HEK293 (cell line): Measurements from ENCODE around the gene MMD2.

Source experiments
- CTCF ChIA-PET: fragments of 350-600 bp; formaldehyde crosslinking; extraction: SDS; loops from one replicate; lab custom pipeline; 2021; ENCODE audit warnings: antibody characterized with exemption; lab: Yijun Ruan, JAX
- POLR2A ChIA-PET: fragments of 300-600 bp; formaldehyde crosslinking; extraction: SDS; loops from one replicate; lab custom pipeline; 2020; ENCODE audit warnings: antibody characterized with exemption, inconsistent platforms; lab: Yijun Ruan, JAX
- H3K27ac ChIP-seq: fragments of 200-500 bp; sonication (Bioruptor generic); 2 replicates; pipeline ENCODE4 v1.5.1; 2014; ENCODE audit warnings: low read depth, low read length, control low read depth, inconsistent platforms; ENCODE audit errors: extremely low read depth
- H3K36me3 ChIP-seq, 2 experiments: fragments of 200-500 bp in 1 of 2; sonication (Bioruptor generic) in 1 of 2; 1 replicate in 1 of 2; 2 replicates in 1 of 2; pipeline ENCODE4 v1.5.1; 2014 to 2017; ENCODE audit warnings: inconsistent platforms in 2 of 2, low read length in 2 of 2; ENCODE audit not compliant: control insufficient read depth in 2 of 2, insufficient read depth in 1 of 2
- H3K4me1 ChIP-seq: fragments of 200-500 bp; sonication (Bioruptor generic); 2 replicates; pipeline ENCODE4 v1.5.1; 2014; ENCODE audit warnings: mild to moderate bottlenecking, low read length, inconsistent platforms; ENCODE audit not compliant: control insufficient read depth, insufficient read depth
- H3K4me3 ChIP-seq: 2 replicates; pipeline ENCODE4 v1.5.1; 2011; ENCODE audit warnings: low read depth, mild to moderate bottlenecking, control low read depth, low read length, moderate library complexity
- H3K9me3 ChIP-seq: fragments of 200-500 bp; sonication (Bioruptor generic); 2 replicates; pipeline ENCODE4 v1.5.1; 2014; ENCODE audit warnings: low read depth, low read length, inconsistent platforms; ENCODE audit not compliant: control insufficient read depth, insufficient read depth
- REST ChIP-seq: fragments of 450-650 bp; formaldehyde crosslinking; IDR thresholded peaks from 2 replicates; pipeline ENCODE4 v1.5.1; 2016; ENCODE audit warnings: missing biosample characterization, missing genetic modification characterization
- SCRT2 ChIP-seq: fragments of 450-650 bp; formaldehyde crosslinking; IDR thresholded peaks from 2 replicates; pipeline ENCODE4 v1.5.1; 2016; ENCODE audit warnings: missing biosample characterization, missing genetic modification characterization
- WT1 ChIP-seq: fragments of 450-650 bp; formaldehyde crosslinking; IDR thresholded peaks from 2 replicates; pipeline ENCODE4 v1.5.1; 2016; ENCODE audit warnings: missing biosample characterization, missing genetic modification characterization
- YY1 ChIP-seq: fragments of 450-650 bp; formaldehyde crosslinking; IDR thresholded peaks from 2 replicates; pipeline ENCODE4 v1.5.1; 2018; ENCODE audit warnings: missing biosample characterization, missing genetic modification characterization
- YY2 ChIP-seq: fragments of 450-650 bp; formaldehyde crosslinking; IDR thresholded peaks from 2 replicates; pipeline ENCODE4 v1.5.1; 2016; ENCODE audit warnings: missing biosample characterization, missing genetic modification characterization
- ZBTB17 ChIP-seq: fragments of 450-650 bp; formaldehyde crosslinking; IDR thresholded peaks from 2 replicates; pipeline ENCODE4 v1.5.1; 2016; ENCODE audit warnings: missing biosample characterization, missing genetic modification characterization
- ZFHX2 ChIP-seq: fragments of 450-650 bp; formaldehyde crosslinking; conservative IDR thresholded peaks from 2 replicates; pipeline ENCODE4 v1.5.1; 2016; ENCODE audit warnings: missing biosample characterization, missing genetic modification characterization
- ZNF121 ChIP-seq: fragments of 450-650 bp; formaldehyde crosslinking; IDR thresholded peaks from 2 replicates; pipeline ENCODE4 v1.5.1; 2016; ENCODE audit warnings: missing biosample characterization, missing genetic modification characterization
- ZNF174 ChIP-seq: fragments of 450-650 bp; formaldehyde crosslinking; IDR thresholded peaks from 2 replicates; pipeline ENCODE4 v1.5.0; 2017; ENCODE audit warnings: missing biosample characterization, mild to moderate bottlenecking, missing genetic modification characterization
- ZNF391 ChIP-seq: fragments of 450-650 bp; formaldehyde crosslinking; IDR thresholded peaks from 2 replicates; pipeline ENCODE4 v1.5.1; 2016; ENCODE audit warnings: low read depth, missing biosample characterization, missing genetic modification characterization, borderline replicate concordance
- ZNF394 ChIP-seq: fragments of 450-650 bp; formaldehyde crosslinking; IDR thresholded peaks from 2 replicates; pipeline ENCODE4 v1.5.1; 2016; ENCODE audit warnings: missing biosample characterization, missing genetic modification characterization, mild to moderate bottlenecking, moderate library complexity, borderline replicate concordance
- ZNF473 ChIP-seq: fragments of 450-650 bp; formaldehyde crosslinking; IDR thresholded peaks from 2 replicates; pipeline ENCODE4 v1.5.1; 2017; ENCODE audit warnings: missing biosample characterization, missing genetic modification characterization
- ZNF521 ChIP-seq: fragments of 450-650 bp; formaldehyde crosslinking; IDR thresholded peaks from 2 replicates; pipeline ENCODE4 v1.5.1; 2017; ENCODE audit warnings: missing biosample characterization, mild to moderate bottlenecking, missing genetic modification characterization
- ZNF549 ChIP-seq: fragments of 450-650 bp; IDR thresholded peaks from 2 replicates; pipeline ENCODE4 v1.5.1; 2018; ENCODE audit warnings: missing biosample characterization, missing genetic modification characterization, mild to moderate bottlenecking, inconsistent platforms, moderate library complexity
- ZNF571 ChIP-seq: fragments of 450-650 bp; formaldehyde crosslinking; IDR thresholded peaks from 2 replicates; pipeline ENCODE4 v1.5.0; 2017; ENCODE audit warnings: missing biosample characterization, missing genetic modification characterization
- ZNF580 ChIP-seq: fragments of 450-650 bp; formaldehyde crosslinking; IDR thresholded peaks from 2 replicates; pipeline ENCODE4 v1.5.1; 2016; ENCODE audit warnings: missing biosample characterization, missing genetic modification characterization
- ZNF629 ChIP-seq: fragments of 450-650 bp; formaldehyde crosslinking; IDR thresholded peaks from 2 replicates; pipeline ENCODE4 v1.5.1; 2017; ENCODE audit warnings: missing biosample characterization, missing genetic modification characterization
- ZNF843 ChIP-seq: fragments of 450-650 bp; formaldehyde crosslinking; IDR thresholded peaks from 2 replicates; pipeline ENCODE4 v1.5.1; 2016; ENCODE audit warnings: missing biosample characterization, missing genetic modification characterization
- ZSCAN5A ChIP-seq: fragments of 450-650 bp; formaldehyde crosslinking; IDR thresholded peaks from 2 replicates; pipeline ENCODE4 v1.5.1; 2016; ENCODE audit warnings: missing biosample characterization, missing genetic modification characterization
- TF ChIP-seq, protein P1 (sequence below): fragments of 450-650 bp; formaldehyde crosslinking; IDR thresholded peaks from 2 replicates; pipeline ENCODE4 v1.5.0; 2017; ENCODE audit warnings: missing biosample characterization, missing genetic modification characterization, borderline replicate concordance
- TF ChIP-seq, protein P2 (sequence below): fragments of 450-650 bp; formaldehyde crosslinking; conservative IDR thresholded peaks from 2 replicates; pipeline ENCODE4 v1.5.1; 2016; ENCODE audit warnings: low read depth, missing biosample characterization, missing genetic modification characterization
- TF ChIP-seq, protein P3 (sequence below): fragments of 450-650 bp; formaldehyde crosslinking; IDR thresholded peaks from 2 replicates; pipeline ENCODE4 v1.5.1; 2016; ENCODE audit warnings: missing biosample characterization, missing genetic modification characterization

MMD2 gene

GRCh38 chr7:4939971-4940728 lies 18.8 kb downstream of the MMD2 start:
- POLR2A ChIA-PET = interaction anchor here (1.0 kb wide), 1 partner anchor 46 kb away, joined by 3 read pairs; no protein-coding TSS in a partner anchor
- Histone ChIP-seq H3K36me3 (no peaks in the 10 kb centered on the region), H3K4me3 (no peak overlapping the region), H3K4me1 (no peaks in the 10 kb centered on the region), H3K9me3 (no peaks in the 10 kb centered on the region), H3K27ac (no peak overlapping the region)
- CTCF ChIA-PET = interaction anchor here (0.7 kb wide), 1 partner anchor 59 kb away, joined by 4 read pairs; no protein-coding TSS in a partner anchor
- no peak for TF ChIP-seq ZNF580 (tag by site-specific recombination)
- TF ChIP-seq ZFHX2 = no peak
- TF ChIP-seq ZNF174 (tag by site-specific recombination) = no peak
- TF ChIP-seq, protein P1, sequence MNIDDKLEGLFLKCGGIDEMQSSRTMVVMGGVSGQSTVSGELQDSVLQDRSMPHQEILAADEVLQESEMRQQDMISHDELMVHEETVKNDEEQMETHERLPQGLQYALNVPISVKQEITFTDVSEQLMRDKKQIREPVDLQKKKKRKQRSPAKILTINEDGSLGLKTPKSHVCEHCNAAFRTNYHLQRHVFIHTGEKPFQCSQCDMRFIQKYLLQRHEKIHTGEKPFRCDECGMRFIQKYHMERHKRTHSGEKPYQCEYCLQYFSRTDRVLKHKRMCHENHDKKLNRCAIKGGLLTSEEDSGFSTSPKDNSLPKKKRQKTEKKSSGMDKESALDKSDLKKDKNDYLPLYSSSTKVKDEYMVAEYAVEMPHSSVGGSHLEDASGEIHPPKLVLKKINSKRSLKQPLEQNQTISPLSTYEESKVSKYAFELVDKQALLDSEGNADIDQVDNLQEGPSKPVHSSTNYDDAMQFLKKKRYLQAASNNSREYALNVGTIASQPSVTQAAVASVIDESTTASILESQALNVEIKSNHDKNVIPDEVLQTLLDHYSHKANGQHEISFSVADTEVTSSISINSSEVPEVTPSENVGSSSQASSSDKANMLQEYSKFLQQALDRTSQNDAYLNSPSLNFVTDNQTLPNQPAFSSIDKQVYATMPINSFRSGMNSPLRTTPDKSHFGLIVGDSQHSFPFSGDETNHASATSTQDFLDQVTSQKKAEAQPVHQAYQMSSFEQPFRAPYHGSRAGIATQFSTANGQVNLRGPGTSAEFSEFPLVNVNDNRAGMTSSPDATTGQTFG (tag by site-specific recombination) = no peak
- TF ChIP-seq ZSCAN5A (tag by site-specific recombination) = no peak
- TF ChIP-seq REST = no peak
- TF ChIP-seq ZNF391 (tag by site-specific recombination) = no peak
- no peak for TF ChIP-seq ZNF571 (tag by site-specific recombination)
- TF ChIP-seq ZNF521 = no peak
- no peak for TF ChIP-seq ZBTB17 (tag by site-specific recombination)

DNA sequence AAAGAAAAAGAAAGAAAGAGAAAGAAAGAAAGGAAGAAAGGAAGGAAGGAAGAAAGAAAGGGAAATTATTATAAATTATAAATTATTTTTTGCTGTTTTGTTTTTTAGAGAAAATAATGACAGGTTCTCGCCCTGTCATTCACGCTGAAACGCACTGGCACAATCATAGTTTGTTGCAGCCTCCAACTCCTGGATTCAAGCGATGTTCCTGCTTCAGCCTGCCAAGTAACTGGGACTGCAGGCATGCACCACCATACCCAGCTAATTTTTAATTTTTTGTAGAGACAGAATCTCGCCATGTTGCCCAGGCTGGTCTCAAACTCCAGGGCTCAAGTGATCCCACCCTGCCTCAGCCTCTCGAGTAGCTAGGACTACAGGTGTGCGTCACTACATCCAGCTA lies 21.6 kb downstream of the MMD2 start:
- Histone ChIP-seq H3K9me3 (no peaks in the 10 kb centered on the region), H3K4me1 (no peaks in the 10 kb centered on the region), H3K27ac (no peak overlapping the region), H3K4me3 (no peak overlapping the region), H3K36me3 (no peaks in the 10 kb centered on the region)
- ChIA-PET CTCF (interaction anchor here (0.6 kb wide), 1 partner anchor 36 kb away, joined by 4 read pairs; no protein-coding TSS in a partner anchor), POLR2A (no interaction called here)
- TF ChIP-seq ZNF549 (tag by site-specific recombination) = no peak
- no peak for TF ChIP-seq ZNF473 (tag by site-specific recombination)
- TF ChIP-seq, protein P2, sequence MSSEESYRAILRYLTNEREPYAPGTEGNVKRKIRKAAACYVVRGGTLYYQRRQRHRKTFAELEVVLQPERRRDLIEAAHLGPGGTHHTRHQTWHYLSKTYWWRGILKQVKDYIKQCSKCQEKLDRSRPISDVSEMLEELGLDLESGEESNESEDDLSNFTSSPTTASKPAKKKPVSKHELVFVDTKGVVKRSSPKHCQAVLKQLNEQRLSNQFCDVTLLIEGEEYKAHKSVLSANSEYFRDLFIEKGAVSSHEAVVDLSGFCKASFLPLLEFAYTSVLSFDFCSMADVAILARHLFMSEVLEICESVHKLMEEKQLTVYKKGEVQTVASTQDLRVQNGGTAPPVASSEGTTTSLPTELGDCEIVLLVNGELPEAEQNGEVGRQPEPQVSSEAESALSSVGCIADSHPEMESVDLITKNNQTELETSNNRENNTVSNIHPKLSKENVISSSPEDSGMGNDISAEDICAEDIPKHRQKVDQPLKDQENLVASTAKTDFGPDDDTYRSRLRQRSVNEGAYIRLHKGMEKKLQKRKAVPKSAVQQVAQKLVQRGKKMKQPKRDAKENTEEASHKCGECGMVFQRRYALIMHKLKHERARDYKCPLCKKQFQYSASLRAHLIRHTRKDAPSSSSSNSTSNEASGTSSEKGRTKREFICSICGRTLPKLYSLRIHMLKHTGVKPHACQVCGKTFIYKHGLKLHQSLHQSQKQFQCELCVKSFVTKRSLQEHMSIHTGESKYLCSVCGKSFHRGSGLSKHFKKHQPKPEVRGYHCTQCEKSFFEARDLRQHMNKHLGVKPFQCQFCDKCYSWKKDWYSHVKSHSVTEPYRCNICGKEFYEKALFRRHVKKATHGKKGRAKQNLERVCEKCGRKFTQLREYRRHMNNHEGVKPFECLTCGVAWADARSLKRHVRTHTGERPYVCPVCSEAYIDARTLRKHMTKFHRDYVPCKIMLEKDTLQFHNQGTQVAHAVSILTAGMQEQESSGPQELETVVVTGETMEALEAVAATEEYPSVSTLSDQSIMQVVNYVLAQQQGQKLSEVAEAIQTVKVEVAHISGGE (tag by site-specific recombination) = no peak
- TF ChIP-seq ZNF121 (tag by site-specific recombination) = no peak
- TF ChIP-seq, protein P3, sequence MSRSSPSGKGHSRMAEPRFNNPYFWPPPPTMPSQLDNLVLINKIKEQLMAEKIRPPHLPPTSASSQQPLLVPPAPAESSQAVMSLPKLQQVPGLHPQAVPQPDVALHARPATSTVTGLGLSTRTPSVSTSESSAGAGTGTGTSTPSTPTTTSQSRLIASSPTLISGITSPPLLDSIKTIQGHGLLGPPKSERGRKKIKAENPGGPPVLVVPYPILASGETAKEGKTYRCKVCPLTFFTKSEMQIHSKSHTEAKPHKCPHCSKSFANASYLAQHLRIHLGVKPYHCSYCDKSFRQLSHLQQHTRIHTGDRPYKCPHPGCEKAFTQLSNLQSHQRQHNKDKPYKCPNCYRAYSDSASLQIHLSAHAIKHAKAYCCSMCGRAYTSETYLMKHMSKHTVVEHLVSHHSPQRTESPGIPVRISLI (tag by site-specific recombination) = no peak
- no peak for TF ChIP-seq SCRT2
- TF ChIP-seq WT1 (tag by site-specific recombination) = no peak
- TF ChIP-seq YY2 (tag by site-specific recombination) = no peak
- TF ChIP-seq ZNF843 = no peak
- TF ChIP-seq ZNF629 (tag by site-specific recombination) = no peak
- TF ChIP-seq YY1 (tag by site-specific recombination) = no peak
- no peak for TF ChIP-seq ZNF394
